HCT116 (cell line): ENCODE results near the gene ANXA7.
A peak's percentile ranks its signal among the peaks of the same experiment; 100 is the strongest.

Source experiments
- CBX3 ChIP-seq: IDR thresholded peaks from 2 replicates; pipeline ENCODE4 v1.6.1; 2012; ENCODE audit warnings: low read depth
- CTCF ChIP-seq, 3 experiments: fragments of 200-600 bp in 1 of 3; sonication (generic) in 1 of 3; IDR thresholded peaks in 2 of 3; conservative IDR thresholded peaks in 1 of 3; 2 replicates each; pipeline ENCODE4 v1.5.1; 2012 to 2017; ENCODE audit warnings: low read depth in 2 of 3, low read length in 2 of 3, antibody characterized with exemption in 1 of 3, borderline replicate concordance in 1 of 3, control low read depth in 1 of 3, mild to moderate bottlenecking in 1 of 3, mixed read lengths in 1 of 3, mixed run types in 1 of 3, moderate library complexity in 1 of 3; ENCODE audit not compliant: insufficient read depth in 1 of 3
- EZH2 ChIP-seq: fragments of 200-600 bp; sonication (generic); IDR thresholded peaks from 2 replicates; pipeline ENCODE4 v1.6.1; 2017; ENCODE audit warnings: antibody characterized with exemption, mixed run types
- EZH2phosphoT487 ChIP-seq: fragments of 200-600 bp; IDR thresholded peaks from 2 replicates; pipeline ENCODE4 v1.6.1; 2018; ENCODE audit warnings: antibody characterized with exemption, borderline replicate concordance
- FOSL1 ChIP-seq: IDR thresholded peaks from 2 replicates; pipeline ENCODE4 v1.6.1; 2012; ENCODE audit warnings: low read depth
- POLR2A ChIP-seq: IDR thresholded peaks from 2 replicates; pipeline ENCODE4 v1.7.0; 2011; ENCODE audit warnings: borderline replicate concordance; ENCODE audit not compliant: insufficient read depth, insufficient read length; ENCODE audit errors: extremely low read depth
- POLR2AphosphoS5 ChIP-seq: IDR thresholded peaks from 2 replicates; pipeline ENCODE4 v1.6.1; 2011; ENCODE audit warnings: mild to moderate bottlenecking, low read depth, low read length, moderate library complexity
- REST ChIP-seq: IDR thresholded peaks from 2 replicates; pipeline ENCODE4 v1.6.1; 2012; ENCODE audit warnings: low read depth
- SP1 ChIP-seq: IDR thresholded peaks from 2 replicates; pipeline ENCODE4 v1.6.1; 2012; ENCODE audit warnings: low read depth
- SRF ChIP-seq: IDR thresholded peaks from 2 replicates; pipeline ENCODE4 v1.6.1; 2012; ENCODE audit warnings: low read depth
- ZNF274 ChIP-seq: fragments of 200-500 bp; sonication (Bioruptor generic); IDR thresholded peaks from 2 replicates; pipeline ENCODE4 v1.6.1; 2014; ENCODE audit warnings: mild to moderate bottlenecking, low read depth, low read length, inconsistent platforms

GRCh38 chr10:73413108-73413527, 740 bp downstream of the ANXA7 start:
- TF ChIP-seq SP1 (no peak; the same call in 1 of the 2 replicates), REST (no peak), CTCF (IDR thresholded peaks at IDR 0.05 in 2 of 3, conservative IDR thresholded peaks at IDR 0.05 in 1 of 3; ENCODE audit: borderline replicate concordance in 1 of 3, insufficient read depth in 1 of 3, low read depth in 2 of 3, low read length in 2 of 3) (no peak), POLR2AphosphoS5 (peak; percentile 52), EZH2phosphoT487 (no peak), SRF (no peak), POLR2A (no peak), EZH2 (no peak), FOSL1 (no peak), ZNF274 (no peak), CBX3 (no peak)
